Hypothalamus (tissue), 51 donors: ENCODE data around the gene CCDC47.

Source experiments
- DNase-seq, 51 donors: peaks; one replicate each; lab custom pipeline; 2025; lab: John Stamatoyannopoulos, UW

The CCDC47 gene

GRCh38 chr17:63786117-63786516 is 12.7 kb upstream of the CCDC47 start:
- DNase-seq: no peak

- no peak for DNase-seq
Measured at GRCh38 chr17:63785556-63785955, 12.2 kb upstream of the CCDC47 start.

GRCh38 chr17:63783522-63783921 is 10.1 kb upstream of the CCDC47 start:
- no peak for DNase-seq

- DNase-seq: no peak
Measured at GRCh38 chr17:63780928-63781327, 7.5 kb upstream of the CCDC47 start.

GRCh38 chr17:63780507-63780906 is 7.1 kb upstream of the CCDC47 start:
- DNase-seq: no peak

GRCh38 chr17:63775420-63775819 is 2.0 kb upstream of the CCDC47 start:
- no peak for DNase-seq

GRCh38 chr17:63774969-63775265 is 1.5 kb upstream of the CCDC47 start:
- DNase-seq: no peak

GRCh38 chr17:63774141-63774968 is 958 bp upstream of the CCDC47 start, which contains the start of gene DDX42:
DDX42 (plus strand) TSS chr17:63774170; CDS start chr17:63787050, 12,880 bp downstream.
- DNase-seq: peak in 36 of 51 donors; percentile 17 to 88 (median 50)

- DNase-seq: peak in 1 of 51 donors; percentile 8
Measured at GRCh38 chr17:63772801-63773271, 561 bp downstream of the CCDC47 start.

- no peak for DNase-seq
Measured at GRCh38 chr17:63768433-63768832, 5.0 kb downstream of the CCDC47 start.

GRCh38 chr17:63766754-63767153 is 6.6 kb downstream of the CCDC47 start:
- DNase-seq: no peak

- no peak for DNase-seq
Measured at GRCh38 chr17:63764716-63765115, 8.7 kb downstream of the CCDC47 start.

GRCh38 chr17:63762161-63763078 is 11.0 kb downstream of the CCDC47 start:
- DNase-seq: no peak

- DNase-seq: no peak
Measured at GRCh38 chr17:63760771-63761539, 12.4 kb downstream of the CCDC47 start.

- DNase-seq: no peak
Measured at GRCh38 chr17:63758428-63758827, 15.0 kb downstream of the CCDC47 start.

GRCh38 chr17:63754046-63754445 is 19.4 kb downstream of the CCDC47 start:
- DNase-seq: no peak

- DNase-seq: no peak
Measured at GRCh38 chr17:63753215-63753614, 20.2 kb downstream of the CCDC47 start.

- DNase-seq: no peak
Measured at GRCh38 chr17:63752707-63753106, 20.7 kb downstream of the CCDC47 start.

GRCh38 chr17:63751806-63752205 is 21.6 kb downstream of the CCDC47 start:
- peak in 2 of 51 donors; percentile 2 to 3 for DNase-seq

GRCh38 chr17:63741408-63742173 is 31.8 kb downstream of the CCDC47 start, which contains the start of gene STRADA:
STRADA (minus strand) TSS chr17:63741799; CDS start chr17:63728369, 13,430 bp downstream.
- DNase-seq: peak; percentile 73 to 99 (median 95)
